NCI-H524 (cell line): Measurements from ENCODE around the gene NCAM1.
A peak's percentile ranks its signal among the peaks of the same experiment; 100 is the strongest.

Experiments used
- DNase-seq, 2 experiments: peaks; one replicate each; lab custom pipeline; 2025; lab: John Stamatoyannopoulos, UW

The NCAM1 gene

DNA sequence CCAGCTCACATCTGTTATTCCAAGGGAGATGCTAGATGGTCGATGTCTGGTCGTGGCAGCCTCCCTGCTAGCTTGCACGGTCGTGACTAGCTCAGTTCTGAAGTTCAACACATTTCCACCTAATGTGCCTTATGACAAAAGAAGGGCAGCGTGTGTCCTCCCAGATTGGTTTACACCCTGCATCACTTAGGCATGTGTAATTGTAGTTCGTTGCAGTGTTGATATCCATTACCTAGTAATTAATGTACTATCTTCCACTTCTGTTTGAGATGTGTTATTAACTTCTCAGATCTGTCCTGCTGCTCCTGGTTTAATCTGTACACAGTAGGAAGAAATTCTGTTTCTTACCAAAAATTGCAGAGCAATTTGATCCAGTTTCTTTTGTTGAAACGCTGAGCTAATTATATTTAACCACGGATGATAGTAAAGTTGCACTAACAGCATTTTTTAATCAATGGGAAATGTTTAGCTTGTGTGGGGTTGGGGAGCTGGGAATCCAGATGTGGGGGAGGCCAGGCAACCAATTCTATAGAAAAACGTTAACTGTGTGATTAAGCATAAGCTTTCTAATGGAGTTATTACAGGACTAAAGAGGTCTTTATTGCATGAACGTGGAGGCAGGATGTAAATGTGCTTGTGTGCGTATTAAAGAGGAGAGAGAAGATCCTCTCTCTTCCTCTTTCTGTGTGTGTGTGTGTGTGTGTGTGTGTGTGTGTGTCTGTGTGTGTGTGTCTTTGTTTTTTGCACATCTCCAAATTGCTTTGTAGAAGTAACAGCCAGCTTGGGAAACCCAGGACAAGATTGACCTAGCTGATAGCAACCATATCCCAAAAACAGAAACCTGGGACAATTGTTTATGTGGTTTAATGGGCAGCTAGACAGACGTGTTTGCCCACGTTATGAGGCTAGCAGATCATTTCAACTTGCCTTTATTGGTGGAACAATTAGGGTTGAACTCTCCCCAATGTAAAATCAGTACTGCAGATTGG lies 207.4 kb downstream of the NCAM1 start:
- DNase-seq = no peak

DNA sequence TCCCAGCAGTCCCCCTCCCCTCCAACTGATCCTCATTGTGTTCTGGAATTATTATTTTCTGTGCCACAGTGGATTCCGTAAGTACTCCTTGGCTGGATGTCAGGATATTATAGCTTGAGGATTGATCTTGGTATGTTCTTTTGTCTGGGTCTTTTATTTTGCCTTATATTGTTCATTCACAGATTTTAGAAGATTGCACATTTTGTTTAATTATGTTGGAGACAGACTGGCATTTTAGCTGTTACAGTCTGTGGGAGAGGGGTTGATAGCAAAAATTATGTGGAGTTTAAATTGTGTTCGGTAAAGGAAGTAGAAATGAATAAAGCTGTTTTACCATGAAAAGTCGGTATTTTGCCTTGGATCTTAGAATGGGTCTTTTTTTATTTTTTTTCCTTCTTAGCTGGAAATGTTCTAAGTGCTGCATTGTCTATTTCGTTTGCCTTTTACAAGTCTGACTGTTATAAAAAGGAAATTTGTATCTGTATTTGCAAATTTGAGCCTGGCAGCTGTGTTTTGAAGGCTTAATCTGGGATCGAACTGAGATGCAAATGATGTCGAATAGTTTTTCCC lies 211.2 kb downstream of the NCAM1 start:
- no peak for DNase-seq

DNA sequence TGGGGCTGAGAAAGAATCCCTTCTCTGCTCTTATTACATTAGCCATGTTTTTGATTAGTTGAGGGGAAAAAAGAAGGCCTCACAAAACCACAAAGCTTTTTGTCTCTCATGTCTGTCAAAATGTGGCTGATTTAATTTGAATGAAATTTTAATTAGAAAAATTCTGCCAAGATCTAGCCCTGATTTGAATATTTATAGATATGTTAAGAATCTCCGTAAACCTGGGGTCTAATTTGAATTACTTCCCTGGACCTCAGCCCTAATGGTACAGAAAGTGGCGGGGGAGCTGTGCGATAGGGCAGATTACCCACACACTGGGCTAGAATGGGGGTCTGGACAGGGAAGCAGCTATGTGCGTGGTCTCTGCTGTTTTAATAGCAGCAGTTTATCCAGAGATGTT lies 211.9 kb downstream of the NCAM1 start:
- no peak for DNase-seq

DNA sequence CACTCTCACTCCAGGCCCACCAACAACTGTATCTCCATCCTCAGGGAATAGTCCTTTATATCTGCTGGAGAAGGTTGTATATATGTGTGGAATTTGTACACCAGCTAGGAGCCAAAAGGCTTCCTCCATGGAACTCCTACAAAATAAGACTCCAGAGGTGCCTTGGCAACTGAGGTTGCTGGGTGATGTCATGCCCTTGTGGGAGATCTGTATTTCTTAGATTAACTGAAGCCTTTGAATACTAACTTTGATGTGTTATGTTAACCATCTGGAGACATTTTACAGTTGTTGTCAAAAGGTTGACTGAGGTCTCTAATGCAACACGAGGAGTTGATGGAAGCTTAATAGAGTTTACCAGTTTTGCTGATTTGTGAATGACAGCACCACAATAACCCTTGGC lies 213.7 kb downstream of the NCAM1 start:
- DNase-seq = no peak

DNA sequence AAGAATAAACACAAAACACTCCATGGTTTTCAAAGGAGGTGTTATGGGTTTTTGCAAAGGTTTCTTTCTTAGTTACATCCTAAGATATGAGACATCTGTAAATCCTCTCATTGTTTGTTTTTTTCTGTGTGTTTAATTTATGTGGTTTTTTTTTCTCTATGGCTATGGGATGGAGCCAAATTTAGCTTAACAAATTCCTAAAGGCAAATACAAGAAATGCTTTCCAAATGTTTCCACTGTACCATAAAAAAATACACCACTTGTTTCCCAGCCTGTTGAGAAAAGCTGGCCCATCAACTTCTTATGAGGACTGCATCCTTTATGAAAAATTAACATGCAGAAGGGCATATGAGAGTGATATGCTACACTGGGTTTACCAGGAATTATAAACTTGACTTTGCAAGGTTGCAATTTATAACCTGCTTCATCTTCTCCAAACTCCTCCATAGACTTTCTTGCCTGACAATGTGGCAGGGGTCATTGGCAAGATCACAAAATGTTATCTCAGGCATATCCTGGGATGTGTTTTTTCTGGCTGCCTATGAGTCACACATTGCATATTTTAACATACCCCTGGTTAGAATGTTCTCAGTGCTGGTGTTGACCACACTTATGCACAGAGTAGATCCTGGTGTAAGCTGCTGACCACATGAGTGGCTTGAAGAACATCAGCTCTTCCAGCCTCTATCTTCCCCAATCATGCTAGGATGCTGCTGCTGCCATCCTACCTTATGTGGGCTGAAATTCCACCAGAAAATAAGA lies 215.6 kb downstream of the NCAM1 start:
- DNase-seq = no peak

DNA sequence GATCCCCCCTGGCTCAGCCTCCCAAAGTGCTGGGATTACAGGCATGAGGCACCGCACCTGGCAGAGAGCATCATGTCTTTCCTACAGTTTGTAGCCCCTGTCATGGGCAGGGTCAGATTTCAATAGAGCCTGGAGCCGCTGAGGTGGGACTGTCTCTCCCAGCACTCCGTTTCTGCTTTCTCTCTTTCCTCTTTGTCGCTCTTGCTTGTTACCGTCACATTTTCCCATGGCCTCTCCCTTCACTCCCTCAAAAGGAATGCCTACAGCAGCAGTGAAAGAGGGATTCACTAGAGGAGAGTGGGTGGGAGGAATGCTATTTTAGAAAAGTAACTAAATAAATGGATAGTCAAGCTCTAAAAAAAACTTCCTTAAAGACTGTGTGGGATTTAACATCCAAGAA lies 216.5 kb downstream of the NCAM1 start:
- DNase-seq = no peak

DNA sequence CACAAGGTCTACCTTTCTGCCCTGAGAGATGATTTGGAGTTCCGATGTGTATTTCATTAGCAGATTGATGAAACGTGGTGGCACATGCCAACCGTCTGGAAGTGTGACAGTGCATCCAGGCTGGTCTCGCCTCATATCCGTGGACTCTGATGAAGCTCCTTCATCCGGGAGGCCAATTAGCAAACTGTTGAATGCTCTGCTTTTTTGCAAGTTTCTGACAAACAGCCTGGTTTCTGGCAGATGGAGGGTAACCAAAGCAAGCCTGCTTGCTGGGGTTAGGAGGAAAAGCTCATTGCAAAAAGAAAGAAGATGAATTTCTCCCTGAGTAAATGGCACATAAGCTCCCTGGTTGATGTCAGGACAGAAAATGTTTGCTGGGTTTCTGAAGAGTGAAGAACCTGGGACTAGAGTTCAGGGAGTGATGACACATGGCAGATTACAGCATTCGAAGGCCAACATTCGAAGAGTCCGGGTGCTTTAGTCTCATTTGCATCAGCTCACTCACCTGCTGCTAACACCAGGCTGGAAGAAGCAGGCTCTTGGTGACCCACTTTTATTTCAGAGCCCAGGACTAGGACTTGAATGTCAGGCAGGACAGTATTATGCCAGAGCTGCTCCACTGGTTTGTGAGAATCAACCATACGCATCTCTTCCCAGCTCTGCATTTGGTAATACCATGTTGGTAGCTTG lies 217.3 kb downstream of the NCAM1 start:
- DNase-seq = no peak

DNA sequence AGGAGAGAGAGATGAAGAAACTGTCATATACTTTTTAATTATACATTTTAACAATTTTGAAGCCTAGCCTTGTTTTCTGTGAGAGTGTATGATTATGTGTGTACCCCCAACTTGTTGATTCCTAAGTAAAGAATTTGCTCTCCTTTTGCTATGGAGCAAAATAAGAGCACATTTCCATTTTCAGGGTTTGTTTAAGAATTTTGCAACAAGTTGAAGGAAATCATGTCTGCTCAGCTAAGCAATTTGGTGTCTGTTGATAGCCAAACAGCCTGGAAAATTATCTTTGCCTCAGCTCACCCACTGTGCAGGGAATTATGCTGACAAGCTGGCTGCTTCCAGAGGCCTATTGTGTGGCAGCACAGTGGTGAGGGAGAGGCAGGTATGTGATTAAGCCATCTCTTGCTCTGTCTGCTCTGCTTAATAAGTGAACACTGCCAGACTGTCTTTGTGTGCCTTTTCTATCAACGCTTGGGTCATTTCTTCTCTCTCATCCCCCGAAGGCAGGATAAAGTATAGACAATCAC lies 218.0 kb downstream of the NCAM1 start:
- no peak for DNase-seq

DNA sequence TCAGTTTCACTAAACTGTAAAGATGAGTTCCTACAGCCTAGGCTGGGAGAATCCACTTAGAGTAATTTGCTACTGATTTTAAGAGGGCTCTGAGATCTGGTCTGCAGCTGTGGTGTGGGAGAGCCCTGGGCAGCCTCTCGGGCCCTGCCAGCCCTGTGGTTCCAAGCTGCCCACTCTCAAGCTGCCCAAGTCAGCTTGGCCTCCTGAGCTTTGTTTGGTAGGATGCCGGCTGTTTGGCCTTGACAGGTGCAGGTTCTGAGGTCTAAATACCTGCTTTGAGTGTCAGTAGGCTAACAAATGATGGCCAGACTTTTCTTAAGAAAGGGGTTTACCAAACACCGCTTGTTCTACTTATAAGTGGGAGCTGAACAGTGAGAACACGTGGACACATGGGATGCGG lies 219.9 kb downstream of the NCAM1 start:
- DNase-seq = no peak

DNA sequence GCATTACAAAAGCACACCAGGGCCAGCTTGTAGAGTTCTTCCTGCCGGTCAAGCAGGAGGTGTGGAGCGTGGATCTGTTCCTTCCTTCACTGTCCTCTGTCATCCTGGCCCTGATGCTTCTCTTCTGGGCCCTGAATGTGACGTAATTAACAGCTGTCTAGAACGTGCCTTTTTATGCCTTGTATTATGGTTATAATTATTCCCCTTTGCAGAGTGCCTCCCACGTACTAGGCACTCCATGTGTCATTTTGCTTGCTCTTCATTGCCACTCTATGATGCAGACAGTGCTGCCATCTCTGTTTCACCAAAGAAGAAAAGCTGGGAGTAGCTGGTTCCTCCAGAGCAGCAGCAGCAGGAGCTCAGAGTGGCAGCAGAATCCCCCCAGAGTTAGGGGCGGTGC lies 221.1 kb downstream of the NCAM1 start:
- DNase-seq = no peak

DNA sequence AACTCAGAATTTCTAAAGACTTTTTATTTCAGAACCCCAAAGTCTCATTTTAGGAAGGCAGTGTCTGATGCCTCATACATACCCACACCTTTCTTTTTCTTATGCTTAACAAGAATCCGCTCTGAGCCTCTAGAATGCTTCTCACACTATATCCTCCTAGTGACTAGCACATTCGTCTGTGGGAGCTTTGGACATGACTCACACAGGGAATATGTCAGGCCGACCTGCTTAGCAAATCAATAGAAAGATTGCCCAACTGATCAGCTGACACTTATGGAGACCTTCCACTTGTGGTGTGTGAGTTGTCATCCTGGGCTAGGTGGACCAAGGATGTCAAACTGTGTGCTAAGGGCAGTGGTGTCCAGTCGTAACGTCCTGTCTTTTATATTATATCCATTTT lies 223.3 kb downstream of the NCAM1 start:
- no peak for DNase-seq

DNA sequence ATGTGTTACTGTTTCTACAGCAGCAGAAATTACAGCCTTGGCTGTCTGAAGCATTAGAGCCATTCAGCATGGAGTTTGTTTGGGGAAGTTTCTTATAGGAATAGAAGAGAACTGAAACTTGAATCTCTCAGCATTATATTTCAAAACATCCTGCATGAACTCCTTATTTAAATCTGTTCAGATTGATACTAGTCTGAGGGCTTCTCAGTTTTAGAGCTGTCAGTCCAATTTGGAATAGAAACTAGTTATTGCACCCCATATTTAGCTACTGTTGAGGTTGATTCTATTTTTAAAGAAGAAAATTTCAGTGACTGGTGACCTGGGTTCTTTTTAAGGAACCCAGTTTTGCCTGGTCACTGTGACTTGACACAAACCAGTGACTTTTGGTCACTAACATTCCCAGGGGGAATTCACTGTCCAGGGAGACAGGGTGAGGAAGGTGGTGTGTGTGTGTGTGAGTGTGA lies 227.2 kb downstream of the NCAM1 start:
- DNase-seq = no peak

DNA sequence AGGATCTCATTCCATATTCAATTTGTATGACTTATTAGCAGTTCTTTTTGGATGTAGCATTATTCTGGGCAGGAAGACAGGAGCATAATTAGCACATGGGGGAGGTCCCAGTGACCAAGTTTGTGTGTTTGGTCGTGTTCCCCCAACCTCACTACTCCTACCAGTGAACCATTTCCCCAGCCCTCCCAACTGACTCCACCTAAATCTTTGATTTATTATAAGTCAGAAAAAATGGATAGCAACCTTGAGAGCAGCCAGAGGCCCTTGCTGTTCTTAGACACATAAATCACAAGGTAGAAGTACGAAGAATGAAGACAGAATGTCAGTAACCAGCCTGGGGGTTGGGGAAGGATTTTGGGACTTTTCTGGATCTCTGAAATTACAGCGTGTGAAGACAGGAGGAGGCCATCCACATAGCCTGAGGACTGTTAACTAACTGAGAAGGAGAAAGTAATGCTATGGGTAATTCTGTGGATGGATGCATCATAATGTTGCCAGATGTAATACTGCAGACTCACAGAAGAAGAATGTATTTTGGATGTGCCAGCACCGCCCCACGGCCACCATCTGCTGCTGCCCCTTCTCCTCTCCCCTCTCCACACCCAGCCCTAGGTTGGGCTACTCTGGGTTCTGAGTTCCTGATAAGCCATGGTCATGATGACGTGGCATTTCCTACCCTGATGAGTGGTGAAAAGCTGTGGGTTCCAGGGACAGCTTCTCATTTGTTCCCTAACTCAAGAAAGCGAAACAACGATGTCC lies 228.9 kb downstream of the NCAM1 start:
- DNase-seq = no peak

DNA sequence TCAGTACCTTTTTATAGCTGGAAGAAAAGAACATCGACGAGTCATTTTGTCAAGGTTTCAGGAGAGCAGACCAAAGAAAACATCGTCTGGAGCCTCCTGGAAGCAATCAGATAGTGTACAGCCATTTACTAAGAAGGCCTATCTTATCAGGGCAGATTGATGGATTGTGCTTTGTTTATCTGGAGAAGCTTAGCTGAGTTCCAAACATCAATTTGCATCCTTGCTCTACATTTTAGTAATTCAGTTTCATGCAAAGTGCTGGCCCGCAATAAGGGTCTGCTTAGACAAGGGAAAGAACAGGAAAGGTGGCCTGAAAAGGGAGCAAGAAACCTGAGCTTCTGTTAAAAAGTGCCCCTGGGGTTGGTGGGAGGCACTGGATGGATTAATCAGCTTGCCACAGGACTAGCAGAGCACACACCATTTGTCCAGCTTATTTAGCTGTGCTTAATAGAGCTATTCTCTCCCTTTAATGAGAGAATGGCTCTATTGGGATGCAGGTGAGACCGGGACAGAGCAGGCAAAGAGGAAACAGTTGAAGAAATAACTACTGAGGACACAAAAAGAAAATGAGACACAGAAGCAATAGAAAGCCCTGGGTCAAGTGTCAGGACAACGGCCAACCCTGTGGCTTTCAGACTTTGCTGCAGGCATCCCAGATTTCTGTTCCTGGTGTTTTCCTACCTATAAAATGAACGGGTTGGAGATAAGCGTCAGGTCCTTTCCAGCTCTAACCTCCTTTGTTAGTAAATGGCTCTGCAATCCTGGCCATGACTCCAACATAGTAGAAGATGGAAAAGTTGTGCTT lies 231.1 kb downstream of the NCAM1 start:
- no peak for DNase-seq

DNA sequence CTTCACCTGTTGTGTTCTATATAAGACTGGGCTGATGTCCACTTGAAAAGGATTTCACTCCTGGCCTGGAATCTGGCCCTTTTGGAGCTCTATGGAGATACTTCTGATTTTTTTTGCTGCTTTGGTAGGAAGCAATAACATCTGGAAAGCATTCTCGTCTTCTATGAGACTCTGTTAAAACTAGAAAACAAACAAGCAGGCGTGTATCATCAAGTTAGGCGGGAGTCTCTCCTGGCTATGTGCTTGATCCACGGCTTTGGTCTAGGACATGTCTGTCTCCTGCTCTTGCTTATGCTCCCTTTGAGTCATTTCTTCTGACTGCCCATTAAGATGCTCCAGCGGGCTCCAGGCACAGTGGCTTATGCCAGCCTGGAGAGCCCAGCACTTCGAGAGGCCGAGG lies 231.8 kb downstream of the NCAM1 start:
- no peak for DNase-seq

DNA sequence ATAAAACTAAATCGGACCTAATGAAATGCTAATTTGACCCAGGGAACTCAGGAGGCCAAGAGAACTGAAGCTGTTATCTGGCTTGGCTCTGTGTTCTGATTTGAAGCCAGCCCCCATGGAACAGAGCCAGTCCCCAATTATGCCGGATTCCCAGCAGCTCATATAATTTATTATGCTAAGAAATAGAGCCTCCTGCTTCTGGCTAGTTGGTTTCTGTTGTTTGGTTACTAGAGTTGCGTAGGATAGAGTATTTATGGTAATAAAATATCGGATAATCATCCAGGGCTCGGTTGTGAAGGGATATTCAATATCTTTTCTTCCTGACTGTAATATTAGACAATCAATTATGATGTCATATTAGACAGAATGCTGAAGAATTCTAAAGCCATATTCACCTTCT lies 232.7 kb downstream of the NCAM1 start:
- DNase-seq = no peak

DNA sequence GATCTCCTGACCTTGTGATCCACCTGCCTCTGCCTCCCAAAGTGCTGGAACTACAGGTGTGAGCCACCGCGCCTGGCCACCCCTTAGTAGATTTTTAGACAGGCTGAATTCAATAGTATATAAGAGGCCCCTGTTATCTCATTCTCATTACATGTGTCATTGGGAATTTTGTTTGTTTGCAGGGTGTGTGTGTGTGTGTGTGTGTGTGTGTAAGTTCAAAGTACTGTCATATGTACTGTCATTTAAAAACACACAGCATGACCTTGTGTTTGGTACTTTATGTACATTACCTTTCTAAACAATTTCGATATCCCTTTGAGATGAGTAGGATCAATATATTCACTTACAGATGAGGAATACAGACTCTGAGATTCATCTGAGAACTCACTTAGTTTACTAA lies 234.5 kb downstream of the NCAM1 start:
- DNase-seq = no peak

DNA sequence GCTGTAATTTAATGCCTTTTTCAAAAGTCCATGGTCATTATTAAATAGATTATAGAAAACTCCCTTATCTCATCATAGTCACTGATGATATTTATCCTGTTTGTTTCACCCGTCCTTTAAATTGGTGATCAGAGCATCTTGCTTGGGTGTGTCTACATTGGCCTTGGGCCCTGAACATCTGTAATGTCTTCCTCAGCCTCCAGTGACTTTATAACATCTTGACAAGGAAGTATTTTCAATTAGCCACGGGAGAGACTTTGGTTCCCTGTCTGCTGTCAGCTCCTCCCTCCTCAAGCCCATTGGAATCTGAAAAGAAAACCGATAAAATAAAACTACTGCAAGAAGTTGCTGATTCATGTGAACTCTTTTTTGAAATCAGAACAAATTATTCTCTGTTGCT lies 236.2 kb downstream of the NCAM1 start:
- DNase-seq = no peak

DNA sequence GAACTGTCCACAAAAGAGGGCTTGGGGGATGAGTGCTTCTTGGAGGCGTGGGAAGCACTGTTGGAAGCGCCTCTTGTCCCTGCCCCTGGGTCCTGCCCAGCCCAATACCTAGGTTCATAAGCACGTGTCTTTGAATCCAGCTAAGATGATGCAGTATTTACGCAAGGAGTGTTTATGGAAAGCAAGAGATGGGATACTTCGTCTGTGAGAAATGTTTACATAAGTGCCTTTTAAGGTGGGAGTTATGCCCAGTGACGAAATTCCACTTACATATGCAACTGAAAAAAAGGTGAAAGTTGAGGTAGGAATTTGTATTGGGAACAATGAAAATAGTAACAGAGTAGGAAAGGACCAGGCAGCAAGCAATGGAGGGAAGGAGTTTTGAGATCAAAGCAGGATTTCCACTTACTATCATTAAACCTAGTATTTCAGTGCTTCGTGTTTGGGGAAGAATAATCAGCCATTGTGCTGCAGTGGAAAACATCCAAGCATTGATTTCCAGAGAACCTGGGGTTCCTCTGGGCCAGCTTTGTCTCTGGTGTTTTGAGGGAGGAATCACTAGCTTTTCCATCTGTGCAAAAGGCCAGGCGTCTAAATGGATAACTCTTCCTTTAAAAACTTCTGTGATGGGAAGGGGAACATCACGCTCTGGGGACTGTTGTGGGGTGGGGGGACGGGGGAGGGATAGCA lies 237.9 kb downstream of the NCAM1 start:
- no peak for DNase-seq

DNA sequence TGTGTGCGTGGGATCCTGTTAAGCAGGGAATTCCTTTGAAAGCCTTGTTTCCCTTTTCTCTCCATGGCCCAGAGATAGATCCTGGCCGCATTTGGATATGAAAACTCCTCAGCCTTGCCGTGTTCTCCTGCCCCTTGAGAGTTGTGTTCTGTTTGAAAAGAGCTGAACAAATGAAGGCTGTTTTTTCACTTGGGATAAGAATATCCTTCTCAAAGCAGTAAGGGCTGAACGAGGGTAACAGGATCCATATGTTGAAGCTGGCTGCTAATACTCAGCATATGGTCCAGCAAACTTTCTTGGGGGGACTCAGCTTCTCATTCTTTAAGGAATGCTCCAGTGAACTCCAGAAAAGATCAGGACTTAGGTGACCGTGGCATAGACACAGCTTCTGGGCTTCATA lies 238.6 kb downstream of the NCAM1 start:
- peak in 1 of 2 experiments; percentile 11 for DNase-seq
